Spinal cord (tissue), 10 donors: ENCODE measurements around the gene ZSCAN5C. TPM values are rescaled to one million over a fixed set of nuclear protein-coding genes. Genes with fewer than 3 reads are reported as not detected.

Experiments used
- DNase-seq, 6 donors: peaks; one replicate each; pipeline versions ENCODE4 v3.0.0 to v3.0.0-alpha.2; 2013 to 2015; ENCODE audit warnings: low spot score in 6 of 6, low read depth in 4 of 6
- H3K27ac ChIP-seq: one replicate; pipeline ENCODE4 v1.5.1; 2013; ENCODE audit warnings: low read depth, low read length, control low read depth
- H3K27me3 ChIP-seq: one replicate; pipeline ENCODE4 v1.6.1; 2013; ENCODE audit warnings: low read length; ENCODE audit not compliant: control insufficient read depth, insufficient read depth
- H3K36me3 ChIP-seq: one replicate; pipeline ENCODE4 v1.6.1; 2013; ENCODE audit warnings: low read length; ENCODE audit not compliant: control insufficient read depth, insufficient read depth
- H3K4me1 ChIP-seq: one replicate; pipeline ENCODE4 v1.6.1; 2013; ENCODE audit warnings: low read length; ENCODE audit not compliant: control insufficient read depth, insufficient read depth
- H3K4me3 ChIP-seq: one replicate; pipeline ENCODE4 v1.5.1; 2013; ENCODE audit warnings: low read depth, low read length, control low read depth
- H3K9me3 ChIP-seq: one replicate; pipeline ENCODE4 v1.6.1; 2013; ENCODE audit warnings: low read length; ENCODE audit not compliant: control insufficient read depth, insufficient read depth
- WGBS: methylation state at CpG from one replicate; pipeline ENCODE4 v1.1.5; 2013; ENCODE audit warnings: missing lambda C conversion rate; ENCODE audit not compliant: insufficient coverage; 5-methylcytosine and 5-hydroxymethylcytosine counted together
- long read RNA-seq, 4 donors: transcript quantifications; one replicate each; lab custom pipeline, GENCODE V29; 2026
- polyA plus RNA-seq, 2 donors: library from polyadenylated mRNA; unstranded; fragments of 120-200 nt; gene quantifications; one replicate each; pipeline ENCODE4 v1.2.1, GENCODE V29; 2013; ENCODE audit not compliant: insufficient read length in 2 of 2
- total RNA-seq, 2 donors: library from RNA; depleted of rRNA in 1 of 2; stranded (reverse); fragments of 120-200 nt in 1 of 2; fragments of >200 nt in 1 of 2; gene quantifications; one replicate each; pipeline versions ENCODE4 v1.2.3 to v1.2.4, GENCODE V29; 2013 to 2014
- donor health status: healthy.

The ZSCAN5C gene, protein sequence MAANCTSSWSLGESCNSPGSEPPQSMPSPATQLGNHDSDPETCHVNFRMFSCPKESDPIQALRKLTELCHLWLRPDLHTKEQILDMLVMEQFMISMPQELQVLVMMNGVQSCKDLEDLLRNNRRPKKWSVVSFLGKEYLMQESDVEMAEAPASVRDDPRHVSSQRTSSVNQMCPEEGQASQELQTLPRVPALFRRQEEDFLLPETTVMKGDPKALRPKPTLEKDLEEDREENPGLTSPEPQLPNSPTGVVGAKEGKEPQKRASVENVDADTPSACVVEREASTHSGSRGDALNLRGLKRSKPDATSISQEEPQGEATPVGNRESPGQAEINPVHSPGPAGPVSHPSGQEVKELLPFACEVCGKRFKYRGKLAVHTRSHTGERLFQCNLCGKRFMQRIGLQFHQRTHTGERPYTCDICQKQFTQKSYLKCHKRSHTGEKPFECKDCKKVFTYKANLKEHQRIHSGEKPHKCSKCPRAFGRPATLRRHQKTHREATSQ
- not detected for total RNA-seq
- not detected for polyA plus RNA-seq
- long read RNA-seq, donor 1 = 0 reads
- long read RNA-seq, donor 2 = 0 reads
- long read RNA-seq, donor 3 = 0 reads
- long read RNA-seq, donor 4 = 0 reads

DNA sequence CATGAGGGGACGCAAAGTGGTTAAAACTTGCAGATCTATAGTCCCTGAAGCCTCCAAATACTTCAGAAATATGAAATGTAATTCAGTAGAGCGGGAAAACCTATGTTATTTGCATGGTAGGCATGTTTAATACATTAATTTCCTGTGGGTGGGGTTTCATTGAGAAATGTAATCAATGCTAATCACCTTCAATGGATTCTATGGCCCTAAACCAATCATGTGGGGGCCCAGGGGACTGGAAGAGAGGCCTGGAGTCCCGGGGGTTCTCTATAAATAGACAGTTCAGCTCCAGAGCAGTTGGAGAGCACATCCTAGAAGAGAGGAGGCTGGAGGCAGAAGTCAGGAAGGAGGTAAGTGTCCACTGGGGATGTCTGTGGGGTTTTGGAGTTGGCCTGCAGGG, at the start of gene ZSCAN5C:
Gene ZSCAN5C (plus strand): TSS at position 301 of the 400 bp plus-strand sequence. CDS start 3,641 bp downstream, outside the sequence.
- DNase-seq = no peak
- 56% methylated on average over 1 of the region's 3 CpGs for WGBS
- Histone ChIP-seq H3K27me3 (no peaks in the 10 kb centered on the region), H3K4me1 (no peaks in the 10 kb centered on the region), H3K27ac (no peak within 1 kb of the TSS), H3K36me3 (no peaks in the 10 kb centered on the region), H3K4me3 (no peak within 1 kb of the TSS), H3K9me3 (no peaks in the 10 kb centered on the region)

DNA sequence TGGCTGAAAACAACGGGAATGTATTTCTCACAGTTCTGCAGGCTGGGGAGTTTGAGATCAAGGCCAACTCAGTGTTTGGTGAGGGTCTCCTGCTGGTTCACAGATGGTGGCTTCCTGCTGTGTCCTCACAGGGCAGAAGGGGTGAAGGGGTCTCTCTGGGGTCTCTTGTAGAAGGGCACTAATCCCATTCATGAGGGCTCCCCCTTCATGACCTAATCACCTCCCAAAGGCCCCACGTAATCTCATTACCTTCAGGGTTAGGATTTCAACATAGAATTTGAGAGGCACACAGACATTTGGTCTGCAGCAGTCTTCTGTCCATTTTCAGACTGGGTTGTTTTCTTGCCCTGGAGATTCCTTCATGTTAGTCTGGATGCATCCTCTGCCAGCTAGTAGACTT, 49.4 kb upstream of the ZSCAN5C start:
- no peak overlapping the region for H3K4me3 ChIP-seq
- H3K4me1 ChIP-seq = peaks cover 10% of the 10 kb centered on the region
- H3K9me3 ChIP-seq = no peaks in the 10 kb centered on the region
- DNase-seq = no peak
- H3K36me3 ChIP-seq = peaks cover 62% of the 10 kb centered on the region
- no peaks in the 10 kb centered on the region for H3K27me3 ChIP-seq
- 55% methylated on average over 2 of the region's 2 CpGs for WGBS
- no peak overlapping the region for H3K27ac ChIP-seq

DNA sequence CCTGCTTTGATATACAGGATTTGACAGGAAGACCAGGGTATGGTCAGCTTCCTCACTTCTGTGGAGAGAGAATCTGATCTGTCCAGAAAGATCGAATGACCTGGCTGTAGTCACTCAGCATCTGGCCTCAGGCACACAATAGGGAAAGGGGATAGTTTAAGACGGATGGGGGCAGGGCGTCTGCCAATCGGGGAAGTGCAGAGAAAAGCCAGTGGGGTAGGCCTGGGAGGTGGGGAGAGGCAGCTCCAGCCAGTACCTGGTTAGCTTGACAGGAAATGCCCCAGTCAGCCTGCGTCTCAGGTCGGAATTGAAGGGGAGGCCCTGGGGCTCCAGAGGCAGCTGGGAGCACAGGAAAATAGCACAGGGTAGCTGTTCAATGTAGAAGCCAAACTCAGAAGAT, 48.6 kb upstream of the ZSCAN5C start:
- Histone ChIP-seq H3K9me3 (no peaks in the 10 kb centered on the region), H3K27ac (no peak overlapping the region), H3K4me1 (peaks cover 3% of the 10 kb centered on the region), H3K36me3 (peaks cover 59% of the 10 kb centered on the region), H3K27me3 (no peaks in the 10 kb centered on the region), H3K4me3 (no peak overlapping the region)
- WGBS = 44% methylated on average over 6 of the region's 6 CpGs
- no peak for DNase-seq

DNA sequence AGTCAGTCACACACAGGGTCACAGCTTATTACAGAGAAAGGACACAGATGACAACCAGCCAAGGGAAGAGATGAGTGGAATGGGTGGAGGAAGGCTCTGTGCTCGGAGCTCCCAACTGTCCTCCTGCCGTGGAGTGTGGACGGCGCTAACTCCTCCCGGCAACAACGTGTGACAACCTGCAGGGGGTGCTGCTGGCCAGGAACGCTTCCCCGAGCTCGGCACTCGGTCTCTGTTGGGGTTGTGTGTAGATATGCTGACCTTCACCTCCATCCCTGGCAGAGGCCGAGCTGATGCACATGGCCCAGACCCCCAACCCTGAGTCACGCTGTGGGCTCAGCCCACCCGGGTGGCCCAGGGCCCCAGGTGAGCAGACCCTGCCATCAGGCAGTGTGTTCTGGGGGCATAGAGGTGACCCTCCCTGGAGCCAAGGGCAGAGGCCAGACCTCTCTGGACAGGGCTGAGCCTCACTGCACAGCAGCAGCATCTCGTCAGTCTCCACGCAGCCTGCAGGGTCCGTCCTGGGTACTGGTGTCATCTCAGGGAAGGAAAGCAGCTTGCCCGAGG, 46.9 kb upstream of the ZSCAN5C start:
- H3K4me1 ChIP-seq = peaks cover 3% of the 10 kb centered on the region
- no peak overlapping the region for H3K4me3 ChIP-seq
- H3K36me3 ChIP-seq = peaks cover 65% of the 10 kb centered on the region
- no peak for DNase-seq
- H3K27ac ChIP-seq = no peak overlapping the region
- no peaks in the 10 kb centered on the region for H3K27me3 ChIP-seq
- WGBS = 84% methylated on average over 12 of the region's 17 CpGs
- H3K9me3 ChIP-seq = no peaks in the 10 kb centered on the region

DNA sequence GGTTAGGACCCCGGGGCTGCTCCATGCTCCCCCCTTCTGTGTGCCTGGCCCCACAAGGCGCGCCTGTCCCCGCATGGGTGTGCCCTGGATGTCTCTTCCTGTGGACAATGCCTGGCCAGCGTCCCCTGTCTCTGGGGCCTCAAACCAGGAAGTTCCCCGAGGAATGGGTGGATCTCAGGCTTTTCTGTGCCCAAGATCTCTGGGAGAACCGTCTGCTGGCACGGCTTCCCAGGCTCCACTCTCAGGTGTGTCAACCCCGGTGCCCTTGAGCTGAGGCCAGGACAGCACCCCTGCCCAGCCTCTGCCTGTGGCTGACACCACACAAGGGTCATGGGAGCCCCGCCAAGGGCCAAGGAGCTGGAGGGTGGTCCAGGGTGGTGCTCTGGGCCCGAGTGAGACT, 45.3 kb upstream of the ZSCAN5C start:
- H3K27ac ChIP-seq = no peak overlapping the region
- peaks cover 79% of the 10 kb centered on the region for H3K36me3 ChIP-seq
- no peak for DNase-seq
- H3K4me1 ChIP-seq = peaks cover 1% of the 10 kb centered on the region
- H3K27me3 ChIP-seq = no peaks in the 10 kb centered on the region
- no peak overlapping the region for H3K4me3 ChIP-seq
- WGBS = 91% methylated on average over 11 of the region's 11 CpGs
- H3K9me3 ChIP-seq = no peaks in the 10 kb centered on the region

DNA sequence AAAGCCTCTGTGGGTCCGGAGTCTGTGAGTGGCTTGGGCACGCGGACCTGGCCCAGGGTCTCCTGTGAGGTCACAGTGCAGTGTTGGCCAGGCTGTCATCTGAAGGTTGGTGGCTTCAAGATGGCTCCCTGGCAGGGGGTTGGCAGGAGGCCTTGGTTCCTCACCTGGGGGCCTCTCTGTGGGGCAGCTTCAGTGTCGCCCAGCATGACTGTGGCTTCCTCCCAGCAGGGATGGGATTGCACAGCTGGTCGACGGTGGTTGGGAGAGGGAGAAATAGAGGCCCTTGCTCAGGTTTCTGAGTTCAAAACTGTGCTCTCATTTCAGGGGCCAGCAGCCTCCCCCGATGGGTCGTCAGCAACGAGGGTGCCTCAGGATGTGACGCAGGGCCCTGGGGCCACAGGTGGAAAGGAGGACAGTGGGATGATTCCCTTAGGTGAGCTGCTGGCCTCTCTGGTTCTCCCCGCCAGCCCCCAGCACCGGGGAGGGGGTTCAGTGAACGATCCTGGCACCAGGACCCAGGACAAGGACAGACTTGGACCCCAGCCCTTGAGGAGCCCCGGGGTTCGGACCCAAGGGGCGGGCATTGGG, 43.8 kb upstream of the ZSCAN5C start:
- no peak for DNase-seq
- no peak overlapping the region for H3K4me3 ChIP-seq
- no peaks in the 10 kb centered on the region for H3K4me1 ChIP-seq
- peaks cover 82% of the 10 kb centered on the region for H3K36me3 ChIP-seq
- 89% methylated on average over 14 of the region's 16 CpGs for WGBS
- no peak overlapping the region for H3K27ac ChIP-seq
- H3K9me3 ChIP-seq = no peaks in the 10 kb centered on the region
- H3K27me3 ChIP-seq = no peaks in the 10 kb centered on the region

DNA sequence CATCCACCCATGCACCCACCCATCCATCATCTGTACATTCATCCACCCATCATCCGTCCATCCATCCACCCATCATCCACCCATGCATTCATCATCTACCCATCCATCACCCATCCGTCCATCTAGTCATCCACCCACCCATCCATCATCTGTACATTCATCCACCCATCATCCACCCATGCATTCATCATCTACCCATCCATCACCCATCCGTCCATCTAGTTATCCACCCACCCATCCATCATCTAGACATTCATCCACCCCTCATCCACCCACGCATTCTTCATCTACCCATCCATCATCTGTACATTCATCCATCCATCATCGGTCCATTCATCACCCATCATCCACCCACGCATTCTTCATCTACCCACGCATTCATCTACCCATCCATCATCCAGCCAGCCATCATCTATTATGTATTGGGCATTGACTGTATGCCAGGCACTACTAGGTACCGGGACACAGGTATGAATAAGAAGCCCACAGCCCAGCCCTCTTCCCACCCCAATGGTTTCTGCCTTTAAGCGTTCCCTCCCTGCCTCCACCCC, 43.0 kb upstream of the ZSCAN5C start:
- H3K36me3 ChIP-seq = peaks cover 78% of the 10 kb centered on the region
- WGBS = 89% methylated on average over 9 of the region's 9 CpGs
- no peaks in the 10 kb centered on the region for H3K27me3 ChIP-seq
- no peaks in the 10 kb centered on the region for H3K4me1 ChIP-seq
- no peaks in the 10 kb centered on the region for H3K9me3 ChIP-seq
- DNase-seq = no peak
- H3K27ac ChIP-seq = no peak overlapping the region
- H3K4me3 ChIP-seq = no peak overlapping the region

DNA sequence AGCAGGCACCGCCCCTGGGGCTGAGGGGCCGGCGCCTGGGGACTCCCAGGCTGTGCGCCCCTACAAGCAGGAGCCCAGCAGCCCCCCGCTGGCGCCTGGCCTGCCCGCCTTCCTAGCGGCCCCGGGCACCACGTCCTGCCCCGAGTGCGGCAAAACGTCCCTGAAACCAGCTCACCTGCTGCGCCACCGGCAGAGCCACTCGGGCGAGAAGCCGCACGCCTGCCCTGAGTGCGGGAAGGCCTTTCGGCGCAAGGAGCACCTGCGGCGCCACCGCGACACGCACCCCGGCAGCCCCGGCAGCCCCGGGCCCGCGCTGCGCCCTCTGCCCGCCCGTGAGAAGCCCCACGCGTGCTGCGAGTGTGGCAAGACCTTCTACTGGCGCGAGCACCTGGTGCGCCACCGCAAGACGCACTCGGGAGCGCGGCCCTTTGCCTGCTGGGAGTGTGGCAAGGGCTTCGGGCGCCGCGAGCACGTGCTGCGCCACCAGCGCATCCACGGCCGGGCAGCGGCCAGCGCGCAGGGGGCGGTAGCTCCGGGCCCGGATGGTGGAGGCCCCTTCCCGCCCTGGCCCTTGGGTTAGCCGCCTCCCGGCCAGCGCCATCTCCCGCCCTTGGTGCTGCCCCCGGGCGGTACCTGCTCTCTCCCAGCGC, 42.3 kb upstream of the ZSCAN5C start:
- Histone ChIP-seq H3K4me1 (no peaks in the 10 kb centered on the region), H3K9me3 (no peaks in the 10 kb centered on the region), H3K4me3 (no peak overlapping the region), H3K27ac (no peak overlapping the region), H3K36me3 (peaks cover 72% of the 10 kb centered on the region), H3K27me3 (no peaks in the 10 kb centered on the region)
- no peak for DNase-seq
- WGBS = 93% methylated on average over 66 of the region's 69 CpGs

DNA sequence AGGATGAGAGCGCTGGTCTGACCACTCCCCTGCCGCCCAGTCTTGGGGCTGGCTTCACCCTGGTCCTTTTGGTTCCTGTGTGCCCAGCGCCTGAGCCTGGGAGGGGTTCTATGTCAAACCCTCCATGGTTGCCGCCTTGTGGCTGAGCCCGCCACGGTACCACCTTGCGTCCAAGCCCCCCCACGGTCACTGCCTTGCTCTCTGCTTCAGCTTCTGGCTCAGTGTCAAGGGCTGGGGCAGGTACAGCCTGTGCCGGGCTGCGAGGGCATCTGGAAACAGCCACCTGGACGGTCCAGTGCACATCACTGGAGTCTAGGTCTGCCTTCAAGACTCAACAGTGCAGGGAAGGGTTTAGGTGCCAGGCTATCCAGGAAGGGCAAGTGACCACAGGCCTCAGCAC, 40.5 kb upstream of the ZSCAN5C start:
- Histone ChIP-seq H3K4me3 (no peak overlapping the region), H3K36me3 (peaks cover 56% of the 10 kb centered on the region), H3K9me3 (no peaks in the 10 kb centered on the region), H3K27ac (no peak overlapping the region), H3K27me3 (no peaks in the 10 kb centered on the region), H3K4me1 (no peaks in the 10 kb centered on the region)
- DNase-seq = no peak
- WGBS = 95% methylated on average over 11 of the region's 11 CpGs
